KOPT-K1 (cell line): ENCODE measurements around the gene THY1.
"Not testable (repeated sequence)": the region's sequence is repeated elsewhere in the genome, so short reads cannot be mapped to it uniquely, and the experiment has no call there.

ENCODE experiments used
- H3K27ac ChIP-seq: fragments of 200-600 bp; sonication (generic); 2 replicates; pipeline ENCODE4 v1.5.1; 2016; ENCODE audit warnings: antibody characterized with exemption, mild to moderate bottlenecking, low read depth, low read length; ENCODE audit not compliant: poor library complexity, severe bottlenecking
- H3K36me3 ChIP-seq: fragments of 200-600 bp; sonication (generic); 2 replicates; pipeline ENCODE4 v1.5.1; 2017; ENCODE audit warnings: antibody characterized with exemption, mild to moderate bottlenecking, low read length, moderate library complexity; ENCODE audit not compliant: insufficient read depth
- H3K9me3 ChIP-seq: fragments of 200-600 bp; sonication (generic); 2 replicates; pipeline ENCODE4 v1.5.1; 2017; ENCODE audit warnings: antibody characterized with exemption, low read length, mild to moderate bottlenecking; ENCODE audit not compliant: insufficient read depth, poor library complexity, severe bottlenecking

Gene THY1

GRCh38 chr11:119391275-119391674 is 31.7 kb downstream of the THY1 start:
- no peaks in the 10 kb centered on the region for H3K36me3 ChIP-seq

GRCh38 chr11:119389611-119390254 is 33.2 kb downstream of the THY1 start:
- Histone ChIP-seq H3K9me3 (no peaks in the 10 kb centered on the region), H3K36me3 (no peaks in the 10 kb centered on the region), H3K27ac (no peak overlapping the region)

More at GRCh38 chr11:119391275-119391674, 31.7 kb downstream of the THY1 start:
- Histone ChIP-seq H3K27ac (no peak overlapping the region), H3K9me3 (no peaks in the 10 kb centered on the region)

DNA sequence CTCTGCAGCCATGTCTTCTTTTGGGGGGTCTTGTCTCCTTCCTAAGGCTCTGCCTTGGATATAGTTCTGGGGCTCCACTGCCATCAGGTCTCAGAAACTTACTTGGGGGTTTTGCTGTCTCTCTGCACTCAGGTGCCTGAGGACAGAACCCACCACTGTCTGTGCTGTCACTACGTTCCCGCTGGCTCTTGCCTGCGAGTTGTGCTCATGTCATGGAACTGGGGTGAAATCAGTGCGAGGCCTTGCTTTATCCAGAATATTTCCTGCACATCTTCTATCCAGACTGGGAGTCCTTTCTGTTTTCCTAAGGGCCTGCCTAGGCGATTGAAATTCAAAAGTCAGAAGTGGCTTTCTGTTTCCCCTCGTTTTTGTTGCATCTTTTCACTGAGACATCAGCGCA is 34.9 kb downstream of the THY1 start:
- H3K36me3 ChIP-seq = no peaks in the 10 kb centered on the region
- H3K9me3 ChIP-seq = no peaks in the 10 kb centered on the region
- H3K27ac ChIP-seq = no peak overlapping the region

- Histone ChIP-seq H3K27ac (no peak overlapping the region), H3K36me3 (no peaks in the 10 kb centered on the region), H3K9me3 (no peaks in the 10 kb centered on the region)
Measured at GRCh38 chr11:119384332-119384731, 38.6 kb downstream of the THY1 start.

GRCh38 chr11:119382513-119382912 is 40.5 kb downstream of the THY1 start:
- not testable (repeated sequence) for H3K27ac ChIP-seq, H3K9me3 ChIP-seq, H3K36me3 ChIP-seq

GRCh38 chr11:119382101-119382500 is 40.9 kb downstream of the THY1 start:
- H3K36me3 ChIP-seq = no peaks in the 10 kb centered on the region
- no peak overlapping the region for H3K27ac ChIP-seq
- H3K9me3 ChIP-seq = no peaks in the 10 kb centered on the region

- H3K27ac ChIP-seq = no peak within 1 kb of the TSS
Measured at GRCh38 chr11:119381181-119381988, 41.6 kb downstream of the THY1 start, which contains the start of gene USP2. USP2 (minus strand) TSS chr11:119381690; CDS start chr11:119373480, 8,210 bp downstream.

DNA sequence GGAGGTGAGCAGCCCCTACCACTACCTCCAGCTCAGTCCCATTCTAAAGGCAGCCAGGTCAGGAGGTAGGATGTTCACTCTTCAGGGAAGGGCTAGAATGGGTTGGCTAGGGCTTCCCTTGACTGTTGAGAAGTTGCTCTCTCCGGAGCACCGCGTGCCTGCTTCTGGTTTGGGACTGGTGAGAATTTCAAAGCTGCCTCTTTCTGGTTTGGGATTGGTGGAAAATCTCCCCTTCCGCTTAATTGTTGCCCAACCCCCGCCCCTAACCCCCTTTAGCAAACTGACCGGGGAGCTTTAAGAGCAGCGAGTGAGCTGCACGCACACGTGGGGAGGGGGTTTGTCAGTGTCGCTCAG is 42.2 kb downstream of the THY1 start:
- H3K36me3 ChIP-seq = no peaks in the 10 kb centered on the region
- H3K9me3 ChIP-seq = no peaks in the 10 kb centered on the region
- H3K27ac ChIP-seq = no peak overlapping the region

More at GRCh38 chr11:119381181-119381988, 41.6 kb downstream of the THY1 start, which contains the start of gene USP2:
- Histone ChIP-seq H3K9me3 (no peaks in the 10 kb centered on the region), H3K36me3 (no peaks in the 10 kb centered on the region)

DNA sequence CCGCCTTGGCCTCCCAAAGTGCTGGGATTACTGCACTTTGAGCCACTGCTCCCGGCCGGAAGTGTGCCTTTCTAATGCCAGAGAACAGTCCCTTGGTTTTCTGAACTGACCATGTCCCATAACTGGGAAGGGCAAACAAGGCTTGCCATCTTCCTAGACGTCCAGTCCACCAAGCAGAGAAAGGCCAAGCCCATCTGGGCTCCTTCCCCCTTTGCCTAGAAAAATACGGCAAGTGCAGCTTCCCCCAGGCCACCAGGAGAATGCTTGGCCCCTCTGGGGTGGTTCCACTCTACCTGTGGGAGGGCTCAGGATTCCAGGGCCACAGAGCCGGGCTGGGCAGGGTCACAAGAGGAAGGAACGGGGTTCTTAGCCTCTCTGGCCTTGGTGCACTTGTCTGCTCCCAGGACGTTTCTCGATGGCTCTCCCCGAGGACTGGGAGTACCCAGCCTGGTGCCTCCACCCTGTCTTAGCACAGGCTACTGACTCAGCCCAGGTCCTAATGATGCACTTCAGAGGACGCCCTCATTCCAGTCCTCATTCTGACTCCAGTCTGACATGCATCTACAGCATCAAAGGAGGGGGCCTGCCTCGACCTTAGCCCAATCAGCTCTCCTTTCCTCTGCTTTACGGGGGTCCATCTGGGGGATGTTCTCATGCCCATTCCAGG is 42.7 kb downstream of the THY1 start:
- no peak overlapping the region for H3K27ac ChIP-seq
- H3K9me3 ChIP-seq = no peaks in the 10 kb centered on the region
- H3K36me3 ChIP-seq = no peaks in the 10 kb centered on the region

DNA sequence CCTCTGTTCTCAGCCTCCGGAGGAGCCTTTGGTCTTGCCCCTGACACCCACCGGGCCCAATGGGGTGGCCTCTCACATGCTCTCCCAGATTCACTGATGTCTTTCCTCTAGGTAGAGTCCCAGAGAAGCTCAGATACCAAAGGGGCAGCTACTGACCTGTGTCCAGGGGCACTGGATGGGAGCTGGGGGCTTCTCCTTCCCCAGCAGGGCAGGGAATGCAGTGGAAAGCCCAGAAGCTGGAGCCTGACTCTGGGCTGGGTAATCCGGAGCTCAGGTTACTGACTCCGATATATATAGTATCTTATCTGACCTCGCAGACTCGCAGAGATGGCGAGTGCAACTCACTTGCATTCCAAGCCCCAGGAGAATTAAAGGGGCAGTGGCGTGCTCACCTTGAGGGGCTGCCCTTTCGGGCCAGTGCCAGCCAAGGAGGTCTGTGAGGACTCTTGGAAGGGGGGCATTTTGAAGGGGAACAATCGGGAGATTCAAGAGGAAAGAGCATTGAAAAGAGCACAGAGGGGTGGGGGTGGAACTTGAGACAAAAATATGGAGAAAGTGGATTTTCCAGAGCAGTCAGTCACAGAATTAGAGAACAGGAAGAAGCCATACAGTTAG is 44.0 kb downstream of the THY1 start:
- H3K9me3 ChIP-seq = no peaks in the 10 kb centered on the region
- H3K36me3 ChIP-seq = no peaks in the 10 kb centered on the region
- no peak overlapping the region for H3K27ac ChIP-seq

GRCh38 chr11:119377961-119378667 is 44.9 kb downstream of the THY1 start:
- Histone ChIP-seq H3K27ac (no peak overlapping the region), H3K9me3 (no peaks in the 10 kb centered on the region), H3K36me3 (no peaks in the 10 kb centered on the region)

DNA sequence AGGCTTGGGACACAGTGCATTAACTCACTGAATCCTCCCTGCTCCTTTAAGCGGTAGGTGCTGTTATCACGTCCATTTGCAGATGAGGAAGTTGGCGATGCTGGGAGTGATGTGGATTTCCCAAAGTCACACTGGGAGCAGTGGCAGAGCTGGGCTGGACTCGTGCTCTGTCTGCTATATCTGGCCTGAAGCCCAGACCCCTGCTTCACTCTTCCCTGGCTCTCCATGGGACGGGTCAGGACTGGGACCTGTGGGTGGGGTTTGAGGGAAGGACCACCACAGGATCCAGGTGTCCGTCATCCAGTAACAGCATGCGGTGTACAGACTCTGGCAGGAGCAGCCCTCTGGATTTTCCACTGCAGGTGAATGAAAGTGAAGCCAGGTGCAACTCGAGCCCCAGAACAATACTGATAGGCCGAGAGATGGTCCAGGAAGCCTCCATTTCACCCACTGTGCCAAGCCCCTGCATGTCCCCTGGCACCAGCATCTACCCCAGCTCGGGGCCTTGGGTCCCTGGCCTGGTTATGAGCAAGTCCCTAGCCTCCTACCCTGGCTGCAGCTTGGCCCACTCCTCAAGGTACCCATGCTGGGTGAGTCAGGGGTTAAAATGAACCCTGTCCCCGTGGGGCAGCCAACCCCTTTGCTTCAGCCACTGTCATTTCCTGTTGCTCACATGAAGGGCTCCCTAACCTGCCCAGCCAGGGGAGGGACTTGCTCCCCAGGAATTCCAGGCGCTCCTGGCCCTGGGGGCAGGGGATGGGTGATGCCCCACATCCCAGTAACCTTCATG is 45.7 kb downstream of the THY1 start:
- no peaks in the 10 kb centered on the region for H3K9me3 ChIP-seq
- no peaks in the 10 kb centered on the region for H3K36me3 ChIP-seq
- no peak overlapping the region for H3K27ac ChIP-seq

- Histone ChIP-seq H3K27ac (no peak overlapping the region), H3K36me3 (no peaks in the 10 kb centered on the region), H3K9me3 (no peaks in the 10 kb centered on the region)
Measured at GRCh38 chr11:119376197-119376847, 46.6 kb downstream of the THY1 start.
